ENCODE results near the gene SLC25A42. TPM values are rescaled to one million over a fixed set of nuclear protein-coding genes. Genes with fewer than 3 reads are reported as not detected.

Gene SLC25A42
- total RNA-seq, 1 donor from 2014 or later: 2.8 TPM

DNA sequence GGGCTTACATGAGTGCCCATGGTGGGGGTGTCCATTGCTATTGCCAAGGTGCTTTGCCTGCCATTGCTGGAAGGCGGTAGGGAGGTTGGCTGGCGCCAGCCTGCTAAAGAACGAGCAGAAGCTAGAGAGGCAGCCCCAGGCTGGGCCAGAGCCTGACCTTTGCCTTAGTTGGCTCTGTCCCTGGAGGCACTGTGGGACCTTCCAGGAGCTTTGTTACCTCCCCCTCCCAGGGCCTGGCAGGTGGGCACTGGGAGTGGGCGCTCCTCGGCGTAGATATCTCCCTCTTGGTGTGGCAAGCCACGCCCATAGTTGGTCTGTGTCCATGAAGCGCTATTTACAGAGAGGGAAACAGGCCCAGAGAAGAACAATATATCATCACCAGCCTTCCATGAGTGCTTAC lies 2.3 kb upstream of the SLC25A42 start:
- no peak overlapping the region for H3K4me3 ChIP-seq (ENCODE audit: low read depth, low read length)
- no peak for DNase-seq (ENCODE audit: low read depth)
- H3K27me3 ChIP-seq (ENCODE audit: control insufficient read depth, insufficient read depth, low read length): no peaks in the 10 kb centered on the region
- no peak for TF ChIP-seq CTCF (IDR thresholded peaks at IDR 0.05; ENCODE audit: insufficient read depth, low read length, poor library complexity, severe bottlenecking)
- H3K36me3 ChIP-seq (ENCODE audit: control insufficient read depth, insufficient read depth, low read length): no peaks in the 10 kb centered on the region

DNA sequence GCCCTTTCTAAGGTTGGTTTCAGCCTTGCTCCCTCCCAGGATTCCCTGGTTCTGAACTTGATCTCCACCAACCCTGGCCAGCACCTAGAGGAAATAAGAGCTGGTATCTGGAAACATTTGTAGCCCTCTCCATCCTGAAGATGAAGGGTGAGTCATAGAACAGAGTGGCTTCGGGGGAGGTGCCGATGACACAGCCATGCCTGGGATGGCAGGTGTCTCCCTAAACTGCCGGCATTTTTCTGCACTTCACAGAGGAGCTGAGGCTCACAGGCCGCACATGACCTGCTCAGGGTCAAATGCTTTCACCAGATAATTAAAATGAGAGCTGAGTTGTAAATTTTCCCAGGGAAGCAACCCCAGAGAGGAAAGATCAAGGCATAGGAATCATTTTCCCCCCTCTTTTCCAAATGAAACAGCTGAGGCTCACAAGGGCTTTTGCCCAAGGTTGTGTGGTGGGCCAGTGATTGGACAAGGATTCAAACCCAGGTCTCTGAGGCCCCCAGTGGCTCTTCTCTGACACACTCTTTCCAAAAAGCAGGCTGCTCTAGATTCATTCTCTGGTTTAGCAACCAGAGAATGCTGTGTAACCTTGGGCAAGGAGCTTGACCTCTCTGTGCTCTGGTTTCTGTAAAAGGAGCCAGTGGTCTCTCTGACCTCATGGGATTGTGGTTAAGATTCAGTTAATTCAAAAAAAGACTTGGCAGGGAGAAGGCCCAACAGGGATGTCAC lies 1.2 kb upstream of the SLC25A42 start:
- DNase-seq (ENCODE audit: low read depth): peak; percentile 16
- Histone ChIP-seq H3K36me3 (ENCODE audit: control insufficient read depth, insufficient read depth, low read length) (no peaks in the 10 kb centered on the region), H3K4me3 (ENCODE audit: low read depth, low read length) (no peak overlapping the region), H3K27me3 (ENCODE audit: control insufficient read depth, insufficient read depth, low read length) (no peaks in the 10 kb centered on the region)
- no peak for TF ChIP-seq CTCF (IDR thresholded peaks at IDR 0.05; ENCODE audit: insufficient read depth, low read length, poor library complexity, severe bottlenecking)

DNA sequence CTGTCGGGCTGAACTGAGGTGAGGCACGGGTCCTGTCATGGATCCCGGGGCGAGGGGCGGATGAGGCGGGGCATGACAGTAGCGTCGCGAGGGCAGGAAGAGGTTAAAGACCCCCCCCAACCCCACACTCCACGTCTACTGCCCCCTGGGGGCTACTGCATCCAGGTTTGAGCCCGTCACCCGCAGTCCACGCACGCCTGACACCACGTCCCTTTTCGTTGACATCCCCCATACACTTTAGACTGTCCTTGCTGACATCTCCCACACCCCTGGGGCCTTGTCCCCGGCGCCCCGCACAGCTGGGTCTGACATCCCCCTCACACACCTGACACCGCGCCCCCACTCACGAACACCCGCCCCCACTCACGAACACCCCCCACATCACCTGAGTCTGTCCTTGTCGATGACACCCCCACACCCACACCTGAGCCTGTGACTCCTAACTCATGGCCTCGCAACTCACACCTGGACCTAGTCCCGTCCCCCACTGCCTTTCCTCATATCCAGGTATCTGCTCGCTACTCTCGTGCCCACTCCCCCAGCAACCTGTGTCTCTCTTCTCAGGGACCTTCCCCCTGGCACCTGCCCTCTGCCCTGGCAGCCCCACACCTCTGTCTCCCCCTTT lies 416 bp downstream of the SLC25A42 start:
- TF ChIP-seq CTCF (IDR thresholded peaks at IDR 0.05; ENCODE audit: insufficient read depth, low read length, poor library complexity, severe bottlenecking): peak; percentile 23
- DNase-seq (ENCODE audit: low read depth): no peak
- H3K27me3 ChIP-seq (ENCODE audit: control insufficient read depth, insufficient read depth, low read length): no peaks in the 10 kb centered on the region
- H3K4me3 ChIP-seq (ENCODE audit: low read depth, low read length): peak overlapping the region; percentile 65
- no peaks in the 10 kb centered on the region for H3K36me3 ChIP-seq (ENCODE audit: control insufficient read depth, insufficient read depth, low read length)

GRCh38 chr19:19064811-19065745 lies 1.3 kb downstream of the SLC25A42 start:
- Histone ChIP-seq H3K4me3 (ENCODE audit: low read depth, low read length) (peak overlapping the region; percentile 65), H3K36me3 (ENCODE audit: control insufficient read depth, insufficient read depth, low read length) (no peaks in the 10 kb centered on the region), H3K27me3 (ENCODE audit: control insufficient read depth, insufficient read depth, low read length) (no peaks in the 10 kb centered on the region)
- DNase-seq (ENCODE audit: low read depth): no peak
- no peak for TF ChIP-seq CTCF (IDR thresholded peaks at IDR 0.05; ENCODE audit: insufficient read depth, low read length, poor library complexity, severe bottlenecking)

DNA sequence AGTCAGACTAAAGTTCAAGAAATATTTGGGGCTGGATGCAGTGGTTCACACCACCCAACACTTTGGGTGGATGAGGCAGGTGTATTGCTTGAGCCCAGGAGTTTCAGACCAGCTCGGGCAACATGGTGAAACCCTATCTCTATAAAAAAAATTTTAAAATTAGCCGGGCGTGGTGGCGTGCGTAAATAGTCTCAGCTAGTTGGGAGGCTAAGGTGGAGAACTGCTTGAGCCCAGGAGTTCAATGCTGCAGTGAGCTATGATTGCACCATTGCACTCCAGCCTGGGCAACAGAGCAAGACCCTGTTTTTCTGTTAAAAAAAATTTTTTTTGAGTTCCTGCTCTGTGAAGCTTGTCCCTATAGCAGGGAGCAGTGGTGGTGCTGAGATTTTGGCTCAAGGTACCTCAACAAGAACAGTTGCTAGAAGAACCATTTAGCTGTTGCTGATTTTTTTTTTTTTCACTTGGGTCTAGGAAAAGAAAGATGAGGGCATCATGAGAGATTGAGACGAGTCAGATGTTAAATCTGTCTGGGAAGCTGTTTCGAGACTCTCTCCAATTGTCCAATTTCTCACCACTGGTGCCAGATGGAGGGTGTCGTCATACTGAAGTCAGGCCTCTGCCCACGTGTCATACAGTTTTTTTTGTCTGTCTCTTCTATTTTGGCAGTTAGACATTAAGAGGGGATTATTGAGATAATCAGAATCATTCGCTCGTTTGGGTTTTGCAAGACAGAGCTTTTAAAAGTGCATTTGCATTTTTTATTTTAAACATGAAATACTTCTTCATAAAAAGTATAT lies 3.7 kb downstream of the SLC25A42 start:
- DNase-seq (ENCODE audit: low read depth): no peak
- H3K36me3 ChIP-seq (ENCODE audit: control insufficient read depth, insufficient read depth, low read length): no peaks in the 10 kb centered on the region
- H3K4me3 ChIP-seq (ENCODE audit: low read depth, low read length): no peak overlapping the region
- no peak for TF ChIP-seq CTCF (IDR thresholded peaks at IDR 0.05; ENCODE audit: insufficient read depth, low read length, poor library complexity, severe bottlenecking)
- H3K27me3 ChIP-seq (ENCODE audit: control insufficient read depth, insufficient read depth, low read length): no peaks in the 10 kb centered on the region

All from kidney epithelial cell (primary cell).